ENCODE data around the gene SHCBP1L. TPM values are rescaled to one million over a fixed set of nuclear protein-coding genes. Genes with fewer than 3 reads are reported as not detected.
"Not testable (repeated sequence)": the region's sequence is repeated elsewhere in the genome, so short reads cannot be mapped to it uniquely, and the experiment has no call there.

The SHCBP1L gene
- total RNA-seq, 1 donor from 2014 or later: not detected

GRCh38 chr1:182909578-182909977 is 43.4 kb downstream of the SHCBP1L start:
- intact Hi-C loops (cut with DNase I): no loop called here
- DNase-seq (ENCODE audit: low spot score): no peak

GRCh38 chr1:182905321-182905720 is 47.6 kb downstream of the SHCBP1L start:
- DNase-seq (ENCODE audit: low spot score): no peak
- intact Hi-C loops (cut with DNase I): no loop called here

DNA sequence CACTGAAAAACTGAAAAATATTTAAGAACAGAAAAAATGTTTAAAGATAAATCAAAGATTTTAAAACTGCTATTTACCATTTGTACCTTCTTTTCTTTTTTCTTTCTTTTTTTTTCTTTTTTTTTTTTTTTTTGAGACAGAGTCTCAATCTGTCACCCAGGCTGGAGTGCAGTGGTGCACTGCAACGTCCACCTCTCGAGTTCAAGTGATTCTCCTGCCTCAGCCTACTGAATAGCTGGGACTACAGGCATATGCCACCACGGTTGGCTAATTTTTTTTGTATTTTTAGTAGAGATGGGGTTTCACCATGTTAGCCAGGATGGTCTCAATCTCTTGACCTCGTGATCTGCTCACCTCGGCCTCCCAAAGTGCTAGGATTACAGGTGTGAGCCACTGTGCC is 51.0 kb downstream of the SHCBP1L start:
- intact Hi-C loops (cut with DNase I): not testable (repeated sequence)

GRCh38 chr1:182897696-182898095 is 55.3 kb downstream of the SHCBP1L start:
- intact Hi-C loops (cut with DNase I): no loop called here
- no peak for DNase-seq (ENCODE audit: low spot score)

More for the DNA sequence above, 51.0 kb downstream of the SHCBP1L start:
- DNase-seq (ENCODE audit: low spot score): not testable (repeated sequence)

GRCh38 chr1:182890927-182891610 is 61.9 kb downstream of the SHCBP1L start:
- no peak for DNase-seq (ENCODE audit: low spot score)
- intact Hi-C loops (cut with DNase I): no loop called here

- no peak for DNase-seq (ENCODE audit: low spot score)
- intact Hi-C loops (cut with DNase I): no loop called here
Observed at GRCh38 chr1:182889997-182890396, 63.0 kb downstream of the SHCBP1L start.

- no peak for DNase-seq (ENCODE audit: low spot score)
- intact Hi-C loops (cut with DNase I): no loop called here
Observed at GRCh38 chr1:182888736-182889531, 64.0 kb downstream of the SHCBP1L start.

GRCh38 chr1:182886985-182887384 is 66.0 kb downstream of the SHCBP1L start:
- intact Hi-C loops (cut with DNase I): no loop called here
- no peak for DNase-seq (ENCODE audit: low spot score)

- no peak for DNase-seq (ENCODE audit: low spot score)
- intact Hi-C loops (cut with DNase I): no loop called here
Observed at GRCh38 chr1:182885591-182885990, 67.4 kb downstream of the SHCBP1L start.

DNA sequence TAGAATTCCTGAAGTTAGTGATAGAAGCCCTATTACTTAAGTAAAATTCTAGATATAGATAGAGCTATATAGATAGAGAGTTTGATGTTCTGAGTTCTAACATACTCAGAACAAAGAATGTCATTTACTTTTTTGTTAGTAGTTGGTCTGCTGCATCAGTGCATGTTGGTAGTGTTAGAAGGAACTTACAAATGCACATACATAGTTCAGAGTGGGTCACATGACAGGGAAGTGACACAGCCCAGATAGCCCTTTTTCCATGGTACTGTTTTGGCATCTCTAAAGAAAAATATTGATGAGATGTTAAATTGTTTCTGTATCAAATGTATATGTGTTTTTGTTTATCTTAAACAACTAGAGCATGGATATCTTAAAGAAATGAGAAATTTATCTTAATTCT is 68.1 kb downstream of the SHCBP1L start:
- no peak for DNase-seq (ENCODE audit: low spot score)
- intact Hi-C loops (cut with DNase I): no loop called here

DNA sequence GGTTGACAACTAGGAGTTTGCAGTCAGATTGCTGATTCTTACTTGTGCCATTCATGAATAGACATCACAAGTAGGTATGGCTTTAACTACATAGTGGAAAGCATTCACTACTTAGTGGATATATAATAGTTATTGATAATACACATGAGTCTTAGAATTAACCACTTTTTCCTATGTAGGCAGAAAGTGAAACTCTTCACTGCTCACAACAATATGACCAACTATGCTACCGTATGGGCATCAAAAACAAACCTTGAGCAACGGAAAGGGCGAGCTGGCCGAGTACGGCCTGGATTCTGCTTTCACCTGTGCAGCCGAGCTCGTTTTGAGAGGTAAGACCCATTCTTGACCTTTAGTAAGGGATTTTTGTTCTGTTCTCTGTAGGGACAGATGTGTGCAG is 75.1 kb downstream of the SHCBP1L start:
- no peak for DNase-seq (ENCODE audit: low spot score)
- intact Hi-C loops (cut with DNase I): no loop called here

DNA sequence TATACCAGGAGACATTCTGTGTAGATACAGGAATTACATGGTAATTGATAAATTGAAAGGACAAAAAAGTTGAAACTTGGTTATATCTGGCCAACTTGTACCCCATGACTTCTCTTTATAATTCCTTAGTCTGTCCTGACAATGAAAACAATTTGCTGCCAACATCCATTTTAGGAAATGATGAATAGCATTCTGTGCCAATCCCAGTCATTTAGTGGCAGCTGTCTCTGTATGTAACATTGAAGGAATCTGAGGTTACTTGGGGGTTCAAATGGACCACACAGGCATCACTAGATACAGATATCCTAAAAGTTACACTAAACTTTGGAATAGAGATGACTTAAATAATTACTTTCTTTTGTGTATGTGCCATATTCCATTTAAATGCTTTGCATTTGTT is 75.6 kb downstream of the SHCBP1L start:
- intact Hi-C loops (cut with DNase I): no loop called here
- no peak for DNase-seq (ENCODE audit: low spot score)

GRCh38 chr1:182875889-182876288 is 77.1 kb downstream of the SHCBP1L start:
- intact Hi-C loops (cut with DNase I): no loop called here
- no peak for DNase-seq (ENCODE audit: low spot score)

- intact Hi-C loops (cut with DNase I): no loop called here
- no peak for DNase-seq (ENCODE audit: low spot score)
Observed at GRCh38 chr1:182872881-182873280, 80.1 kb downstream of the SHCBP1L start.

GRCh38 chr1:182869241-182869666 is 83.7 kb downstream of the SHCBP1L start:
- intact Hi-C loops (cut with DNase I): no loop called here
- no peak for DNase-seq (ENCODE audit: low spot score)

GRCh38 chr1:182867861-182868260 is 85.1 kb downstream of the SHCBP1L start:
- intact Hi-C loops (cut with DNase I): no loop called here
- no peak for DNase-seq (ENCODE audit: low spot score)

DNA sequence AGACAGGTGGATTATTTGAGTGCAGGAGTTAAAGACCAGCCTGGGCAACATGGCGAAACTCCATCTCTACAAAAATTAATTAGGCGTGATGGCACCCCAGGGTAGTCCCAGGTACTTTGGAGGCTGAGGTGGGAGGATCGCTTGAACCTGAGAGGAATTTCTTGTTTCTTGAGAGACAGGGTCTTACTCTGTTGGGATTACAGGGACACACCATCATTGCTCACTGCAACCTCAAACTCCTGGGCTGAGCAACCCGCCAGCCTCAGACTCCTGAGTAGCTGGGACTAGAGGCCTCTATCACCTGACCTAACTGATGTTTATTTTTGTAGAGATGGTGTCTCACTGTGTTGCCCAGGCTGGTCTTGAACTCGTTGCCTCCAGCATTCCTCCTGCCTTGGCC is 89.0 kb downstream of the SHCBP1L start:
- intact Hi-C loops (cut with DNase I): no loop called here
- DNase-seq (ENCODE audit: low spot score): no peak

- intact Hi-C loops (cut with DNase I): no loop called here
- no peak for DNase-seq (ENCODE audit: low spot score)
Observed at GRCh38 chr1:182862827-182863226, 90.1 kb downstream of the SHCBP1L start.

GRCh38 chr1:182861994-182862393 is 91.0 kb downstream of the SHCBP1L start:
- intact Hi-C loops (cut with DNase I): no loop called here
- no peak for DNase-seq (ENCODE audit: low spot score)

- intact Hi-C loops (cut with DNase I): no loop called here
- DNase-seq (ENCODE audit: low spot score): no peak
Observed at GRCh38 chr1:182860658-182861057, 92.3 kb downstream of the SHCBP1L start.

DNA sequence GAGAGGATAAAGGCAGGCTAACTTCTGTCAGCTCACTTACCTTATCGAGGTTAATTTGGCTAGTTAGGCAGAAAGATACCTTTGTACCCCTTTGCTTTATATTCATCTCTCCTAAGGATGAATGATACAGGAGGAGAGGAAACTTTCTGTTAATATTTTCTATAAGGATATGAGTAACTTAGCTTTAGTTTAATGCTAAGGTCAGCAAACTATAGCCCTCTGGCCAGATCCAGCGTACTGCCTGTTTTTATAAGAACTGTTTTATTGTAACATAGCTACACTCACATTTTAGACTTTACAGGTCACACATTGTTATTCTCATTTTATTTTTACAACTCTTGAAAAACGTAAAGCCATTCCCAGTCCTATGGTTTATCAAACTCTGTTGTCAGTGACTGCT is 95.8 kb downstream of the SHCBP1L start:
- intact Hi-C loops (cut with DNase I): no loop called here
- no peak for DNase-seq (ENCODE audit: low spot score)

Measured in cardiac septum (tissue), 1 donor.